CD4-positive, alpha-beta T cell treated with Interleukin-10 for 1 hour (primary cell): Measurements from ENCODE around the gene CAPS.
A peak's percentile ranks its signal among the peaks of the same experiment; 100 is the strongest.
"Not testable (repeated sequence)": the region's sequence is repeated elsewhere in the genome, so short reads cannot be mapped to it uniquely, and the experiment has no call there.

Source experiments
- DNase-seq: peaks from one replicate; pipeline ENCODE4 v3.0.0-alpha.2; 2020

Gene CAPS

DNA sequence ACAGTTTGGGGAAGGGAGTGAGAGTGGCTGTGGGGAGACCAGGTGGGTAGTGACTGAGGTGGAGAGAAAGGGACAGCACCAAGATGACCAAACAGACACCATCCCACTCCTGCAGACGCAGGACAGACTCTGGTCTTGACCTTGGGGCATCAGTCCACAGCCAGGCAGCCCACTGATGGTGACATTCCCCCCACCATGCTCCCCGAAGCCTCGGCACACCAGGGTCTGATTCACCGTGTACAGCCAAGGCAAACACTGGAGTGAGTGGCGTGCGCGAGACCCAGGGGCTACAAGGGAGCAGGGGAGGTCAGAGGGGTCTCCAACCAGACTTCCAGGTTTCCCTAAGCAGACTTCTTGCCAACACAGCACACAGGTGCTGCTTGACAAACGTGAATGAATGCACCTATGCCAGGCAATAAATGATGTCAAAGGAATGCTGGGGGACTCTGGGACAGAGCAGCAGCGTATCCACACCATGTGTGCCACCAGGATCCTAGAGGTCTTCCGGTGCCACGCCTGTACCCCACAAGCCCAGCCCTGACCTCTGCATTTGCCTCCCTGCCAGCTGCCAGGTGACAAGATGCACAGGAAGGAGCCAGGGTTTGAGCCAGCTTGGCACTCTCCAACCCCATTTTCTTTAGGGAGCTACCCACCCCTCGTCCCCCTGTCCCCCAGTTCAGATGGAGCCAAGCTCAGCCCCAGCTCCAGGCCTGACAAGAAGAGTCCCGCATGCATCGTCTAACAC lies 45.4 kb downstream of the CAPS start:
- DNase-seq = no peak

GRCh38 chr19:5960005-5961001 lies 46.2 kb downstream of the CAPS start:
- no peak for DNase-seq

DNA sequence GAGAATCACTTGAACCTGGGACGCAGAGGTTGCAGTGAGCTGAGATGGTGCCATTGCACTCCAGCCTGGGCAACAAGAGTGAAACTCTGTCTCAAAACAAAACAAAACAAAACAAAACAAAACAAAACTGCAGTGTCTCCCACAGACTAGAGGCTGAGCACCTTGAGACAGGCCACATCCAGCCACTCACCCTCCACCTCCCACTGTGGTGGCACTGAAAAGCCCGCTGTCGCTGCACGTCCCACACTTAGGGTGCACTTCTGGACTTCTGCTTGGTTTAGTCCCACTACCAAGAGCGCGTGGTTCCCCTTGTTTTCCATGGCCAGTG lies 47.6 kb downstream of the CAPS start:
- not testable (repeated sequence) for DNase-seq

DNA sequence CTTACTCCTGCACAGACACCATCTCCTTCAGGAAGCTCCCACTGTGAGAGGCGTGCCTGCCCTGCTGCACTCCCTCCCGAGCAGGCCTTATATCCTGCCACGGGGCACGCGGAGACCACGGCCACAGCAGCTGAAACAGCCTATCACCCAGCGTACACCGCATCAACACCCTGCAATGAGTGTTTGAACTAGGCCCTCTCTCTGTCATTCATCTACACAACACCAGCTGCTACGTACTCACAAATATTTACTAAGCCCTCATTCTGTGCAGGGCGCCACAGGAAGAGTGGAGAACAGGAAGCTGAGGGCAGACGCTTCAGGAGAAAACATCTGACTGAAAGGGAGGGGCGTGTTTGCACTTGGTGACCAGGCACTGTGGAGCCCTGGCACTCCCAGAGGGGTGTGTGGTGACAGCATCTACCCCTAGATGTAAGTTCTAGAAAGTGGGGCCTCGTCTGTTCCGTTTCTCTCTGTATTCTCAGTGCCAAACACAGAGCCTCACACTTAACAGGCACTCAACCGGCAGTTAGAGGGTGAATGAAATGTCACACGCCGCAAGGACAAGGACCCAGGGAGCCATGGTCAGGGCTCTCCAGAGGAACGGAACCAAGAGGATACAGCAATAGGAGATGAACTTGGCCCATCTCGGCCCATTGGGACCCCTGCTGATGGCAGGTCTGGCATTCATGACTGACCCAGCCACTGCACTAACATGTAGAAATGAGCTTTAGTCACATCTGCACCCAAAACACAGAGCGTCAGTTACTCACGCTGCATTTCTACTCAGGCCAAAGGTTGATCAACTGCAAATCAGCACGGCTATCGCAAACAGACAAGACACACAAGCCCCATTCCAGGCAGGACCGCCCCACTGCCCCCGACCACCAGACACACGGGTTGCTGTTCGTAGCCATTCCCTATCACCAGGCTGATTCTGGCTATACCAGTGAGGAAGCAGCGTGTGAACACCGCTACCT lies 48.2 kb downstream of the CAPS start:
- peak; percentile 86 for DNase-seq

DNA sequence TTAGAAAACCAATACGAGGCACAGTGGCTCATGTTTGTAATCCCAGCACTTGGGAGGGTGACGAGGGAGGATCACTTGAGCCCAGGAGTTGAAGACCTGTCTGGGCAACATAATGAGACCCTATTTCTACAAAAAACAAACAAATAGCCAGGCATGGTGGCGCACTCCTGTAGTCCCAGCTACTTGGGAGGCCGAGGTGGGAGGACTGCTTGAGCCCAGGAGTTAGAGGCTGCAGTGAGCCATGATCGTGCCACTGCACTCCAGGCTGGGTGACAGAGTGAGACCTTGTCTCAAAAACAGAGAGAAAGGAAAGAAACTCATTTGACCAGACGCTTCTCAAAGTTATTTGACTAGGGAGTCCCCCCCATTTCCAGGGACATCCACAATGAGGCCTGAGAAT lies 49.2 kb downstream of the CAPS start:
- DNase-seq = not testable (repeated sequence)

DNA sequence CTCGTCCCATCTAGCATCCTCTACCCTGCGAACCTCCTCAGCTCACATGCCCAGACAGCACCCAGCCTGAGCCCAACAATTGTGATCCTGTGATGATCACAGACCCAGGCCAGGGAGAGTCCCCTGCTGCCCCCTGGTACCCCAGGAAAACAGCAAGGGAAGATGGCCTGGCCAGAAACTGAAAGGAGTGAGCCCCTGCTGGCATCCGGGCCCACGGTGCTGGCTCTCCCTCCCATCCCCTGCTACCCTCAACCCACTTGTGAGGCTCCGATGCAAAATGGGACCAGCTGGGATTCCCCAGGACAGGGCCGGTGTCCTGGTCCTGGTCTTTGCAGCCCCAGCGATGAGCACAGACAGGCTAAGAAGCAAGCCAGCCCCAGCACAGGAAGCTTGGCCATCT lies 49.8 kb downstream of the CAPS start:
- no peak for DNase-seq

GRCh38 chr19:5964816-5965565 lies 50.9 kb downstream of the CAPS start:
- no peak for DNase-seq
